GM12878 (cell line): ENCODE measurements around the gene SCNM1. TPM values are rescaled to one million over a fixed set of nuclear protein-coding genes. Genes with fewer than 3 reads are reported as not detected.

Experiments used
- BCL11A ChIP-seq: IDR thresholded peaks from 2 replicates; pipeline ENCODE4 v1.6.1; 2011; ENCODE audit warnings: low read depth, low read length
- CBX3 ChIP-seq: fragments of 200-600 bp; sonication (generic); IDR thresholded peaks from 2 replicates; pipeline ENCODE4 v1.6.1; 2016; ENCODE audit warnings: low read depth, borderline replicate concordance
- CBX5 ChIP-seq: sonication (generic); IDR thresholded peaks from 2 replicates; pipeline ENCODE4 v1.6.1; 2016; ENCODE audit warnings: low read depth, moderate library complexity, mild to moderate bottlenecking, inconsistent platforms
- E2F8 ChIP-seq: fragments of 450-650 bp; IDR thresholded peaks from 2 replicates; pipeline ENCODE4 v1.6.1; 2018; ENCODE audit warnings: mild to moderate bottlenecking, low read depth, moderate library complexity; ENCODE audit not compliant: partially characterized antibody
- EED ChIP-seq: sonication (generic); IDR thresholded peaks from 2 replicates; pipeline ENCODE4 v1.6.1; 2016; ENCODE audit warnings: antibody characterized with exemption, low read depth
- ESRRA ChIP-seq: IDR thresholded peaks from 2 replicates; pipeline ENCODE4 v1.6.1; 2012; ENCODE audit warnings: mild to moderate bottlenecking, low read length, improper control_type of control experiment
- FOS ChIP-seq: IDR thresholded peaks from 3 replicates; pipeline ENCODE4 v1.6.1; 2011; ENCODE audit warnings: borderline replicate concordance; ENCODE audit not compliant: insufficient read length; ENCODE audit errors: extremely low read depth
- HCFC1 ChIP-seq: fragments of 150-350 bp; IDR thresholded peaks from 2 replicates; pipeline ENCODE4 v1.6.1; 2014; ENCODE audit warnings: low read length
- HDAC6 ChIP-seq: fragments of 200-600 bp; sonication (generic); IDR thresholded peaks from one replicate; pipeline ENCODE4 v1.8.0; 2017; ENCODE audit warnings: antibody characterized with exemption; ENCODE audit not compliant: unreplicated experiment
- IKZF1 ChIP-seq: fragments of 450-650 bp; conservative IDR thresholded peaks from 2 replicates; pipeline ENCODE4 v1.6.1; 2017; ENCODE audit warnings: antibody characterized with exemption, mild to moderate bottlenecking
- KDM1A ChIP-seq: fragments of 200-600 bp; sonication (generic); IDR thresholded peaks from 2 replicates; pipeline ENCODE4 v1.6.1; 2016; ENCODE audit warnings: borderline replicate concordance
- MEF2A ChIP-seq: IDR thresholded peaks from 2 replicates; pipeline ENCODE4 v1.6.1; 2011; ENCODE audit warnings: low read depth, mild to moderate bottlenecking, low read length, moderate library complexity; ENCODE audit not compliant: insufficient read depth
- MEF2B ChIP-seq: fragments of 450-650 bp; IDR thresholded peaks from 2 replicates; pipeline ENCODE4 v1.6.1; 2018; ENCODE audit warnings: mild to moderate bottlenecking, moderate library complexity; ENCODE audit not compliant: partially characterized antibody, poor library complexity, severe bottlenecking
- MXI1 ChIP-seq: fragments of 150-350 bp; IDR thresholded peaks from 2 replicates; pipeline ENCODE4 v1.6.1; 2011; ENCODE audit warnings: low read depth, mild to moderate bottlenecking, inconsistent platforms, low read length, improper control_type of control experiment
- NFYA ChIP-seq: IDR thresholded peaks from 2 replicates; pipeline ENCODE4 v1.6.1; 2011; ENCODE audit warnings: low read depth, mild to moderate bottlenecking, low read length, improper control_type of control experiment, borderline replicate concordance
- POLR2A ChIP-seq: IDR thresholded peaks from 2 replicates; pipeline ENCODE4 v1.6.1; 2011; ENCODE audit warnings: low read depth, mild to moderate bottlenecking, low read length
- RELB ChIP-seq: fragments of 450-650 bp; IDR thresholded peaks from 2 replicates; pipeline ENCODE4 v1.6.1; 2017; ENCODE audit warnings: low read depth, mild to moderate bottlenecking, moderate library complexity
- SIN3A ChIP-seq: IDR thresholded peaks from 2 replicates; pipeline ENCODE4 v1.6.1; 2012; ENCODE audit warnings: low read depth, low read length, improper control_type of control experiment
- SMC3 ChIP-seq: IDR thresholded peaks from 2 replicates; pipeline ENCODE4 v1.6.1; 2011; ENCODE audit warnings: low read length, improper control_type of control experiment, borderline replicate concordance
- SPI1 ChIP-seq: IDR thresholded peaks from 2 replicates; pipeline ENCODE4 v1.6.1; 2011; ENCODE audit warnings: low read depth, mild to moderate bottlenecking, low read length, moderate library complexity, borderline replicate concordance; ENCODE audit not compliant: insufficient read depth
- STAT3 ChIP-seq: IDR thresholded peaks from 2 replicates; pipeline ENCODE4 v1.6.1; 2011; ENCODE audit warnings: low read depth, low read length, improper control_type of control experiment
- ZNF274 ChIP-seq: IDR thresholded peaks from one replicate; pipeline ENCODE4 v1.8.0; 2011; ENCODE audit not compliant: insufficient read length, insufficient read depth
- polyA plus RNA-seq, 11 experiments: library from polyadenylated mRNA; depleted of rRNA in 4 of 11; unstranded in 6 of 11; stranded (reverse) in 5 of 11; fragments of >200 nt; fragmentation: Nextera tagmentation in 4 of 11; fragmentation: Illumina TruSeq in 1 of 11; extraction: Ambion mirVana in 4 of 11; extraction: Trizol in 1 of 11; gene quantifications; 1 replicate in 1 of 11; 2 replicates in 10 of 11; pipeline versions ENCODE4 v1.2.1 to v1.2.3, GENCODE V29; 2011 to 2016; ENCODE audit warnings: inconsistent platforms in 2 of 11, missing spikeins in 2 of 11, low read depth in 1 of 11
- total RNA-seq, 4 experiments: library from RNA; depleted of rRNA in 3 of 4; stranded (reverse); fragments of >200 nt in 3 of 4; fragmentation: Illumina TruSeq in 1 of 4; extraction: Trizol in 1 of 4; gene quantifications; 2 replicates each; pipeline versions ENCODE4 v1.2.1 to v1.2.3, GENCODE V29; 2013 to 2021
- TF ChIP-seq, protein P1 (sequence below): IDR thresholded peaks from 2 replicates; pipeline ENCODE4 v1.6.1; 2012; ENCODE audit warnings: mild to moderate bottlenecking, low read depth, low read length

Gene SCNM1
- total and polyA plus RNA-seq, 10 of the 15 experiments (the other 5 are each of a cell fraction or from before 2014, with no cell fraction given), result 25.8 to 207 (median 76.9) TPM

DNA sequence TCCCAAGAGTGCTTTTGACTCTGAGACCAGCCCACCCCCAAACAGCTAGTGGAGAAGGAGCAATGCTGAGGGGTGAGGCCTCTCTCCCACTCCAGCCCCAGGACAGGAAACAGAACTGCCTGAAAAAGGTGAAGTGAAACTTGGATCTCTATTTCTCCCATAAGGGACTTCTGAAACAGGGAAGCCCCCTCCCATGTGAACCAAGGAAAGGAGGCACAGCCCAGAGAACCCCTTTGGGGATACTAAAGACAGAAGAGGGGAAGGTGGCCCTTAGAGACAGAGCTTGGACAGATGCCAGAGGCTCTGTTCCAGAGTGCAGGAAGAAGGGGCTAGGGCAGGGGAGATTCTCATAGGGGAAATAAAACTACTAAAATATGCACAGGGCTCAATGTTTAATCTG lies 6.6 kb upstream of the SCNM1 start (continued):
- TF ChIP-seq SPI1 (peak; percentile 84), E2F8 (no peak), NFYA (no peak), HDAC6 (no peak), ZNF274 (no peak), STAT3 (no peak), FOS (no peak), RELB (peak; percentile 58; the same call in 1 of the 2 replicates), EED (peak; percentile 79), IKZF1 (peak; percentile 84), HCFC1 (no peak), CBX3 (no peak), CBX5 (no peak), MXI1 (no peak), SIN3A (no peak), POLR2A (no peak), MEF2A (no peak), KDM1A (no peak), BCL11A (no peak), ESRRA (no peak), MEF2B (peak; percentile 71), SMC3 (no peak)
- TF ChIP-seq, protein P1, sequence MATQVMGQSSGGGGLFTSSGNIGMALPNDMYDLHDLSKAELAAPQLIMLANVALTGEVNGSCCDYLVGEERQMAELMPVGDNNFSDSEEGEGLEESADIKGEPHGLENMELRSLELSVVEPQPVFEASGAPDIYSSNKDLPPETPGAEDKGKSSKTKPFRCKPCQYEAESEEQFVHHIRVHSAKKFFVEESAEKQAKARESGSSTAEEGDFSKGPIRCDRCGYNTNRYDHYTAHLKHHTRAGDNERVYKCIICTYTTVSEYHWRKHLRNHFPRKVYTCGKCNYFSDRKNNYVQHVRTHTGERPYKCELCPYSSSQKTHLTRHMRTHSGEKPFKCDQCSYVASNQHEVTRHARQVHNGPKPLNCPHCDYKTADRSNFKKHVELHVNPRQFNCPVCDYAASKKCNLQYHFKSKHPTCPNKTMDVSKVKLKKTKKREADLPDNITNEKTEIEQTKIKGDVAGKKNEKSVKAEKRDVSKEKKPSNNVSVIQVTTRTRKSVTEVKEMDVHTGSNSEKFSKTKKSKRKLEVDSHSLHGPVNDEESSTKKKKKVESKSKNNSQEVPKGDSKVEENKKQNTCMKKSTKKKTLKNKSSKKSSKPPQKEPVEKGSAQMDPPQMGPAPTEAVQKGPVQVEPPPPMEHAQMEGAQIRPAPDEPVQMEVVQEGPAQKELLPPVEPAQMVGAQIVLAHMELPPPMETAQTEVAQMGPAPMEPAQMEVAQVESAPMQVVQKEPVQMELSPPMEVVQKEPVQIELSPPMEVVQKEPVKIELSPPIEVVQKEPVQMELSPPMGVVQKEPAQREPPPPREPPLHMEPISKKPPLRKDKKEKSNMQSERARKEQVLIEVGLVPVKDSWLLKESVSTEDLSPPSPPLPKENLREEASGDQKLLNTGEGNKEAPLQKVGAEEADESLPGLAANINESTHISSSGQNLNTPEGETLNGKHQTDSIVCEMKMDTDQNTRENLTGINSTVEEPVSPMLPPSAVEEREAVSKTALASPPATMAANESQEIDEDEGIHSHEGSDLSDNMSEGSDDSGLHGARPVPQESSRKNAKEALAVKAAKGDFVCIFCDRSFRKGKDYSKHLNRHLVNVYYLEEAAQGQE, result no peak
